HEK293 (cell line): ENCODE measurements around the gene ARHGAP8.

Source experiments
- ATF2 ChIP-seq: fragments of 450-650 bp; formaldehyde crosslinking; IDR thresholded peaks from 2 replicates; pipeline ENCODE4 v1.5.1; 2016; ENCODE audit warnings: missing biosample characterization, missing genetic modification characterization, low read depth
- GLIS2 ChIP-seq: fragments of 450-650 bp; formaldehyde crosslinking; IDR thresholded peaks from 2 replicates; pipeline ENCODE4 v1.5.1; 2016; ENCODE audit warnings: missing biosample characterization, missing genetic modification characterization
- HIC1 ChIP-seq: fragments of 450-650 bp; formaldehyde crosslinking; IDR thresholded peaks from 2 replicates; pipeline ENCODE4 v1.5.1; 2016; ENCODE audit warnings: missing biosample characterization, missing genetic modification characterization
- KLF9 ChIP-seq: fragments of 450-650 bp; formaldehyde crosslinking; IDR thresholded peaks from 2 replicates; pipeline ENCODE4 v1.5.1; 2016; ENCODE audit warnings: missing biosample characterization, missing genetic modification characterization, low read depth
- OSR2 ChIP-seq: fragments of 450-650 bp; formaldehyde crosslinking; IDR thresholded peaks from 2 replicates; pipeline ENCODE4 v1.5.1; 2016; ENCODE audit warnings: missing biosample characterization, missing genetic modification characterization
- OVOL3 ChIP-seq: fragments of 450-650 bp; formaldehyde crosslinking; IDR thresholded peaks from 2 replicates; pipeline ENCODE4 v1.5.1; 2016; ENCODE audit warnings: missing biosample characterization, missing genetic modification characterization
- RBAK ChIP-seq: fragments of 450-650 bp; formaldehyde crosslinking; IDR thresholded peaks from 2 replicates; pipeline ENCODE4 v1.5.1; 2016; ENCODE audit warnings: missing biosample characterization, missing genetic modification characterization
- TCF7L2 ChIP-seq: IDR thresholded peaks from 2 replicates; pipeline ENCODE4 v1.6.1; 2011; ENCODE audit warnings: low read depth, mild to moderate bottlenecking, inconsistent platforms, low read length, moderate library complexity, borderline replicate concordance
- YY1 ChIP-seq: fragments of 450-650 bp; formaldehyde crosslinking; IDR thresholded peaks from 2 replicates; pipeline ENCODE4 v1.5.1; 2018; ENCODE audit warnings: missing biosample characterization, missing genetic modification characterization
- ZBTB20 ChIP-seq: fragments of 450-650 bp; formaldehyde crosslinking; IDR thresholded peaks from 2 replicates; pipeline ENCODE4 v1.5.1; 2016; ENCODE audit warnings: missing biosample characterization, missing genetic modification characterization
- ZBTB8A ChIP-seq: fragments of 450-650 bp; formaldehyde crosslinking; IDR thresholded peaks from 2 replicates; pipeline ENCODE4 v1.5.1; 2016; ENCODE audit warnings: missing biosample characterization, missing genetic modification characterization
- ZFP3 ChIP-seq: fragments of 450-650 bp; formaldehyde crosslinking; IDR thresholded peaks from 2 replicates; pipeline ENCODE4 v1.5.1; 2016; ENCODE audit warnings: low read depth, missing biosample characterization, missing genetic modification characterization
- ZIC2 ChIP-seq: fragments of 450-650 bp; formaldehyde crosslinking; IDR thresholded peaks from 2 replicates; pipeline ENCODE4 v1.5.1; 2016; ENCODE audit warnings: missing biosample characterization, missing genetic modification characterization
- ZNF146 ChIP-seq: fragments of 450-650 bp; formaldehyde crosslinking; IDR thresholded peaks from 2 replicates; pipeline ENCODE4 v1.5.1; 2016; ENCODE audit warnings: missing biosample characterization, missing genetic modification characterization
- ZNF157 ChIP-seq: fragments of 450-650 bp; formaldehyde crosslinking; IDR thresholded peaks from 2 replicates; pipeline ENCODE4 v1.5.1; 2016; ENCODE audit warnings: missing biosample characterization, missing genetic modification characterization
- ZNF169 ChIP-seq: fragments of 450-650 bp; formaldehyde crosslinking; IDR thresholded peaks from 2 replicates; pipeline ENCODE4 v1.5.1; 2016; ENCODE audit warnings: missing biosample characterization, missing genetic modification characterization
- ZNF184 ChIP-seq: fragments of 450-650 bp; IDR thresholded peaks from 2 replicates; pipeline ENCODE4 v1.5.1; 2018; ENCODE audit warnings: missing biosample characterization, mild to moderate bottlenecking, missing genetic modification characterization
- ZNF19 ChIP-seq: fragments of 450-650 bp; formaldehyde crosslinking; IDR thresholded peaks from 2 replicates; pipeline ENCODE4; 2016; ENCODE audit warnings: missing biosample characterization, missing genetic modification characterization, low read depth
- ZNF211 ChIP-seq: fragments of 450-650 bp; formaldehyde crosslinking; IDR thresholded peaks from 2 replicates; pipeline ENCODE4 v1.5.1; 2016; ENCODE audit warnings: low read depth, missing biosample characterization, missing genetic modification characterization
- ZNF214 ChIP-seq: fragments of 450-650 bp; formaldehyde crosslinking; IDR thresholded peaks from 2 replicates; pipeline ENCODE4 v1.5.1; 2017; ENCODE audit warnings: missing biosample characterization, mild to moderate bottlenecking, missing genetic modification characterization, borderline replicate concordance
- ZNF248 ChIP-seq: fragments of 450-650 bp; formaldehyde crosslinking; IDR thresholded peaks from 2 replicates; pipeline ENCODE4 v1.5.1; 2017; ENCODE audit warnings: missing biosample characterization, missing genetic modification characterization
- ZNF302 ChIP-seq: fragments of 450-650 bp; formaldehyde crosslinking; IDR thresholded peaks from 2 replicates; pipeline ENCODE4 v1.5.1; 2016; ENCODE audit warnings: missing biosample characterization, missing genetic modification characterization, low read depth
- ZNF366 ChIP-seq: fragments of 450-650 bp; formaldehyde crosslinking; conservative IDR thresholded peaks from 2 replicates; pipeline ENCODE4 v1.5.1; 2016; ENCODE audit warnings: missing biosample characterization, missing genetic modification characterization
- ZNF513 ChIP-seq: fragments of 450-650 bp; IDR thresholded peaks from 2 replicates; pipeline ENCODE4 v1.5.1; 2018; ENCODE audit warnings: missing biosample characterization, missing genetic modification characterization
- ZNF544 ChIP-seq: fragments of 450-650 bp; formaldehyde crosslinking; IDR thresholded peaks from 2 replicates; pipeline ENCODE4 v1.5.0; 2017; ENCODE audit warnings: missing biosample characterization, missing genetic modification characterization
- ZNF560 ChIP-seq: fragments of 450-650 bp; formaldehyde crosslinking; IDR thresholded peaks from 2 replicates; pipeline ENCODE4 v1.5.1; 2017; ENCODE audit warnings: missing biosample characterization, missing genetic modification characterization, borderline replicate concordance
- ZNF600 ChIP-seq: fragments of 450-650 bp; formaldehyde crosslinking; IDR thresholded peaks from 2 replicates; pipeline ENCODE4 v1.5.1; 2016; ENCODE audit warnings: missing biosample characterization, missing genetic modification characterization
- ZNF610 ChIP-seq: fragments of 450-650 bp; formaldehyde crosslinking; IDR thresholded peaks from 2 replicates; pipeline ENCODE4 v1.5.1; 2016; ENCODE audit warnings: missing biosample characterization, missing genetic modification characterization, borderline replicate concordance
- ZNF621 ChIP-seq: fragments of 450-650 bp; formaldehyde crosslinking; IDR thresholded peaks from 2 replicates; pipeline ENCODE4 v1.5.1; 2017; ENCODE audit warnings: missing biosample characterization, missing genetic modification characterization
- ZNF623 ChIP-seq: fragments of 450-650 bp; formaldehyde crosslinking; IDR thresholded peaks from 2 replicates; pipeline ENCODE4 v1.5.1; 2016; ENCODE audit warnings: missing biosample characterization, missing genetic modification characterization
- ZNF639 ChIP-seq: fragments of 450-650 bp; formaldehyde crosslinking; IDR thresholded peaks from 2 replicates; pipeline ENCODE4 v1.5.1; 2016; ENCODE audit warnings: missing biosample characterization, missing genetic modification characterization
- ZNF677 ChIP-seq: fragments of 450-650 bp; IDR thresholded peaks from 2 replicates; pipeline ENCODE4 v1.5.0; 2018; ENCODE audit warnings: missing biosample characterization, mild to moderate bottlenecking, missing genetic modification characterization, moderate library complexity
- ZNF747 ChIP-seq: fragments of 450-650 bp; formaldehyde crosslinking; IDR thresholded peaks from 2 replicates; pipeline ENCODE4 v1.5.1; 2016; ENCODE audit warnings: missing biosample characterization, missing genetic modification characterization
- ZNF776 ChIP-seq: fragments of 450-650 bp; formaldehyde crosslinking; IDR thresholded peaks from 2 replicates; pipeline ENCODE4 v1.5.0; 2017; ENCODE audit warnings: missing biosample characterization, missing genetic modification characterization, borderline replicate concordance
- ZSCAN5A ChIP-seq: fragments of 450-650 bp; formaldehyde crosslinking; IDR thresholded peaks from 2 replicates; pipeline ENCODE4 v1.5.1; 2016; ENCODE audit warnings: missing biosample characterization, missing genetic modification characterization

ARHGAP8 gene

GRCh38 chr22:44758344-44758973 lies 6.1 kb downstream of the ARHGAP8 start (continued):
- TF ChIP-seq ZNF639 (tag by site-specific recombination): no peak
- no peak for TF ChIP-seq ZNF544 (tag by site-specific recombination)
- TF ChIP-seq ZFP3: no peak
- TF ChIP-seq ZNF157 (tag by site-specific recombination): no peak
- peak; percentile 58 for TF ChIP-seq GLIS2
- no peak for TF ChIP-seq ZNF184 (tag by site-specific recombination)
- TF ChIP-seq ZNF366 (tag by site-specific recombination): peak; percentile 73
- TF ChIP-seq ZBTB20 (tag by site-specific recombination): peak; percentile 51; the same call in 1 of the 2 replicates
- TF ChIP-seq ZBTB8A (tag by site-specific recombination): 0 out of 2 replicates have a peak, but pooled peaks have one; percentile 31
- TF ChIP-seq ZNF146 (tag by site-specific recombination): no peak
- TF ChIP-seq ZNF776 (tag by site-specific recombination): no peak
- TF ChIP-seq ZNF211 (tag by site-specific recombination): no peak
- TF ChIP-seq OVOL3 (tag by site-specific recombination): no peak
- TF ChIP-seq ZNF747 (tag by site-specific recombination): no peak
- TF ChIP-seq ATF2 (tag by site-specific recombination): no peak
- TF ChIP-seq ZIC2 (tag by site-specific recombination): peak; percentile 57
- no peak for TF ChIP-seq ZNF560 (tag by site-specific recombination)
- no peak for TF ChIP-seq ZNF214 (tag by site-specific recombination)
- no peak for TF ChIP-seq TCF7L2
- TF ChIP-seq KLF9 (tag by site-specific recombination): no peak
- TF ChIP-seq ZNF600 (tag by site-specific recombination): peak; percentile 60; the same call in 1 of the 2 replicates
- TF ChIP-seq ZNF621 (tag by site-specific recombination): no peak
- peak; percentile 73 for TF ChIP-seq HIC1
- no peak for TF ChIP-seq ZNF610 (tag by site-specific recombination)
- TF ChIP-seq ZNF19 (tag by site-specific recombination): no peak
- TF ChIP-seq RBAK: no peak
- TF ChIP-seq ZNF623 (tag by site-specific recombination): peak; percentile 99
- no peak for TF ChIP-seq ZSCAN5A (tag by site-specific recombination)
- no peak for TF ChIP-seq ZNF677
- TF ChIP-seq ZNF248 (tag by site-specific recombination): no peak
- TF ChIP-seq OSR2 (tag by site-specific recombination): no peak; the same call in 1 of the 2 replicates
- TF ChIP-seq YY1 (tag by site-specific recombination): no peak
- TF ChIP-seq ZNF169: no peak
- TF ChIP-seq ZNF513 (tag by site-specific recombination): no peak
- no peak for TF ChIP-seq ZNF302 (tag by site-specific recombination)
